Activated CD4-positive, alpha-beta T cell treated with anti-CD3 and anti-CD28 coated beads, Interleukin-10, Interleukin-2, amounts not matched to agents 100 ng/mL and 50 ng/mL, durations not matched to agents 16 hours and 8 hours (primary cell): ENCODE data around the gene SLC29A1.

Experiments
- DNase-seq: peaks from one replicate; pipeline ENCODE4 v3.0.0-alpha.2; 2020

The SLC29A1 gene

DNA sequence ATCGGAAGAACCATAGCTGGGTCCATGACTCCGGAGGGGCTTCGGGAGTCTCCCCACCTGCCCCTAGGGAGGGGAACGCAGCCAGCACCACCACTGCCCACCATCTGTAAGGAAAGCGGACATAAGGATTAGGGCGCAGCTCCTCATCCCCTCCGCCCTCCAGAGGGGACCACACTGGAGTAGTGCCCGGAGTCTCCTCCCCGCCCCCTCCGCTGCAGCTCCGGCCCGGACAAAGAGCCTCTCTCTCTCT, 33.3 kb downstream of the SLC29A1 start:
- DNase-seq: peak; percentile 44

DNA sequence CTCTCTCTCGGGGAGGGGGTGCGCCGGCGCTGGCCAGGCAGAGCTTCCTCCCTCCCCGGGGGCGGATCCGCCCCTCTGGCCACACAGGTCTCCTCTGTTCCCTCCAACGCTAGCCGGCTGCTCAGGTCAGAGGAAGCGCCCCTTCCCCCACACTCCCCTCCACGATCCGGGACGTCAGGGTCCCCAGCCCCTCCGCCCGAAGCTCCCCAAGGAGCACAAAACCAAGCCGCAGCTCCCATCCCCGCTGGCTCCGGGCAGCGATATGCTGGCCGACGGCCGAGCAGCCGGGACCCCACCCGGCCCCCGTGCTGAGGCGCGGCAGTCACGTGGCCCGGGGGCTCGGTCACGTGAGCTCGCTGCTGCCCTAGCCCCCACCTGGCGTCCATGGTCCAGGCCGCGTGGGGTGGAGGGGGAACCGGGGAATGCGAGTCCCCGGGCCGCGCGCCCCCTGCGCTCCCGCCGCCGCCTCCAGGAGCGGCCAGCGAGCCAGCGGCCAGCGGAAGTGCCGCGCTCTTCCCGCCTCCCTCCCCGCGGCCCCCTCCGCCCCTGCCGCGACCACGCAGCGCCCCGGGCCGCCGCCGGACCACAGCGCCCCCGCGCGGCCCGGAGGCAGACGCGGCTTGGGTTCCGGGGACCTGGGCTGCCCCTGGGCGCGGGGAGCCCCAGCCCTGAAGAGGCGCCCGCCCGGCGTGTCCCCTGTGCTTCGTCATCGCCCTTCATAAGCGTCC, 33.8 kb downstream of the SLC29A1 start, which contains the start of gene SLC35B2:
TSS of gene SLC35B2 (minus strand) at position 504 of the 728 bp plus-strand sequence. CDS start at position 386, 118 bp downstream.
- peak; percentile 79 for DNase-seq

GRCh38 chr6:44257753-44258324, 34.4 kb downstream of the SLC29A1 start:
- DNase-seq: no peak

- DNase-seq: no peak
Observed at GRCh38 chr6:44258325-44258863, 35.0 kb downstream of the SLC29A1 start.

DNA sequence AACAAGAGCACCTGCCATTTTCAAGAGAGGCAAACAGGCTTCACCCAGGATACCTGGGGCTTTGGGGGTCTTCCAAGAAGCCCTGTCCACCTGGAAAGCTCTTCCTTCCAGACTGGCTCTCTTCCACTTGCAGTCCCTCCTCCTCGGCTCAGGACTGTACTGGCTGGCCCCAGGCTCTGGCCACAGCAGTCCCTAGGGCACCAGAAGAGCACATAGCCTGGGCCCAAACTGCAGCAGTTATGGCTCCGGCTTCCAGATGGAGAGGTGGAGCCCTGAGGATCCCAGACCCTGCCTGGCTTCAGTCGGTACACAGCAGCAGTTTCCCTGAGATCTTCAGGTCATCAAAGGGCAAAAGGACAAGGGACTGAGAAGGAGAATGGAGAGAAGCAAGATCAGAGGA, 35.5 kb downstream of the SLC29A1 start:
- DNase-seq: no peak

DNA sequence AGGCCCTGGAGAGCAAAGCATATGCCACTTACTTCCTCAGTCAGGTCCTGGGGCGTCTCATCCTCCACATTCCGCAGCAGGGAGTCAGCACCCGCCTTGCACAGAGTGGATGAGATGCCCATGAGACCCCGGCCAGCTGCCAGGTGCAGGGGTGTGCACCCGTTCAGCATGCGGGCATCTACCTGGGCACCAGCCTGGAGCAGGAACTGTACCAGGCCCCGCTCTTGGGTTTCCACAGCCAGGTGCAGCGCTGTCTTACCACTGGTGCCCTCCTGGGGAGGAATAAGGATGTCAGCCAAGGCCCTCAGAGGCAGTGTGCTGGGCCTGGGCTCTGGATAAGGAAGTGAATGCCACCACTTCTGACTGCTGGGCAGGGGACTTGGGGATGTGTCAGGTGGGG, 36.6 kb downstream of the SLC29A1 start:
- no peak for DNase-seq

- no peak for DNase-seq
Observed at GRCh38 chr6:44260451-44261297, 37.3 kb downstream of the SLC29A1 start.

DNA sequence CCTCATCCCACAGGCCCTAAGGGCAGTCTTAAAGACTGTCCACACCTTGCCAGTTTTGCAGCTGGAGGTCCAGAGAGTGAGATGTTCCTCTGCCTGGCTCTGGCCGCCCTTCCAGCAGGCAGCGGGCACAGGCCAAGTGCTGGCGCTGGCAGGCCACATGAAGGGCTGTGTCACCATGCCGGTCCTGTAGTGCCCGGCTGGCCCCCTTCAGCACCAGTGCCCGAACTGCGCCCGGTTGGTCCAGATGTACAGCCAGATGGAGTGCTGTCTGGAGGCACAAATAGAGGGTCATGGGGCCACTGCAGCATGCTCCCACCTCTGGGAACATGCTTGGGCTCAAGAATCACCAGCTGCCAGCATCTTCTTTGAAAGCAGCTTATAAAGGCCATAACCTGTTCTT, 38.2 kb downstream of the SLC29A1 start:
- DNase-seq: no peak

GRCh38 chr6:44262467-44263353, 39.3 kb downstream of the SLC29A1 start:
- DNase-seq: no peak

DNA sequence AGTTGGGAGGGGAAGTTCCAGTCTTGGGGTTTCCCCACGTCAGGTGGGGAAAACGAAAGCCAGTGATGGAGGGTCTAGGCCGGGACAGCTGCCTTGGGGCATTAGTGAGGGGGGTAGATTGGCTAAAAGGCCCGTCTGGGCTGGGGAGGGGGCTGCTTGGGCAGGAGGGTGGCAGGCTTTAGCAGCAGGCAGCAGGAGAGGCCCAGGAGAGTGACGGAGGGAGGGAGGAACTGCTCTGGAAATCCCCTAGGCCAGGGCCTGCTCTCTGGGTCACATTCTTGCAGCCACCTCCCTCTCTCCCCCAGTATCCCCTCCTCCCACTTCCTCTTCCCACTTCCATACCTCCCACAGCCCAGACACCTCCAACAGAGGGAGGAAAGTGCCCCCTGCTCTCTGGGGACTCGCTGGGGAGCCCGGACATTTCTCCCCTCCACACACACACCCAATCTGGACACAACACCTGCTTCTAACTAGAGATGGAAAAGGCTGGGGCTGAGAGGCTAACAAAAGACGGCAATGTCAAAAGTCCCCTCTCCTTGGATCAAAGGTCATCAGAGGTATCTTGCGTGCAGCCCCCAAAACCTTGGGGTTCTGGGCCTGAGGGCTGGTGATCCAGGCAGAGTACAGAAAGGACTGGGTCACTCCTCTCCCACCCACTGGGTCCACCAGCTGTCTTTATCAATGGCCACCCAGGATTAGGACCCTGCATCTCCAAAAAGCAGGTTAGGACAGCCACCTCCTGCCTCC, 40.1 kb downstream of the SLC29A1 start:
- peak; percentile 63 for DNase-seq

- peak; percentile 69 for DNase-seq
Observed at GRCh38 chr6:44264154-44265006, 41.0 kb downstream of the SLC29A1 start.

- peak; percentile 96 for DNase-seq
Observed at GRCh38 chr6:44265007-44265721, 41.8 kb downstream of the SLC29A1 start, which contains the start of gene NFKBIE. Gene NFKBIE, minus strand, starts transcription at chr6:44265551. Its CDS starts 205 bp downstream, at chr6:44265346.

- no peak for DNase-seq
Observed at GRCh38 chr6:44265722-44266233, 42.4 kb downstream of the SLC29A1 start.

DNA sequence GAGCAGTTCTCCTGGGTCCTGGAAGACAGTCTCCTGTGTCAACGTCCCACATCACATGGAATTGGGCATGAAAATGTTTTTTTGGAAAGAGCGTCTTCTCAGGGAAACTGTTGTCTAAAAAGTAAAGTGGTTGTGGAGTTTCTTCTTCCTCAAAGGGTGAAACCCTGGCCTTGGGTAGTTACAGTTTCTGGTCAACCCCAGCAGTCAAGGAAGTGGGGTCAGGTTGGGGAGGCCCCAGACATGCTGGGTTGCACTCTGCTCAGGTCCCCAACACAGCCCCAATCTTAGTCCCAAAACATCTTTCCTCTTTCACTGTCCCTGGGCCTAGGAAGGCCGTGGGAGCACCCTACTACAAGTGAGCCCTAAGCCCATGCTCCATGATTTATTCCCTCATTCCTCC, 43.0 kb downstream of the SLC29A1 start:
- no peak for DNase-seq

GRCh38 chr6:44267252-44267651, 43.9 kb downstream of the SLC29A1 start:
- DNase-seq: no peak

GRCh38 chr6:44268095-44268628, 44.8 kb downstream of the SLC29A1 start:
- DNase-seq: peak; percentile 70

DNA sequence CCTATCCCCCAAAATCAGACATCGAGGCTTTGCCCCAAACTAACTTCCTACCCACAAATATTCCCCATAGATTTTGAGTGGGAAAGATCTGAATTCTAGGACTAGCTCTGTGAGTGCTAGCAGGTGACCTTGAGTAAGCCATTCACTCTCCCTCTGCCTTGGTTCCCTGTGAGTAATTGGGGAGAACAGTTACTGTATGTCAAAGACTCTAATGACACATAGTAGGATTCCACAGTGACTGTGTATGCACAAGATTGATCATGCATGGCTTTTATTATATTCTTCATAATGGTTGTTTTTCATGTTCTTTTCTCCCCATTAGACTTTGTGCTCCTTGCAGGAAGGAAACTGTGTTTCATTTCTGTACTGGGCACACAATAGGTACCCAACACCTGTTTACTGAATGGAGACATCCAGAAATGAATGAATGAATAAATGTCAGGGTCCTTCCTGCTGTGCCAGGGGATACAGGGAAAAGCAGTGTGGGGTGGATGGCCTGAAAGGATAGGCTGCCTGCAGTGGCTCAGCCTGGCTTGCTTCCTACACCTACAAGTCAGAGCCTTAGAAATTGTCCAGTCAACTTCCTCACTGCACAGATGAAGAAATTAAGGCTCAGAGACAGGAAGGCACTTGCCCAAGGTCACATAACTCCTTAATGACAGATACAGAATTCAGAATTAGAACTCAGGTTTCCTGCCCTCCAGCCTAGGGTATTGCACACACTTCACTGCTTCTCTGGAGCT, 46.0 kb downstream of the SLC29A1 start:
- peak; percentile 59 for DNase-seq

- DNase-seq: no peak
Observed at GRCh38 chr6:44269921-44270525, 46.6 kb downstream of the SLC29A1 start, which contains the start of gene TMEM151B. Gene TMEM151B, plus strand, starts transcription at chr6:44270450. Its CDS starts 293 bp downstream, at chr6:44270743.
